Stimulated activated naive CD4-positive, alpha-beta T cell treated with Interleukin-2 at 50 U/mL for 16 hours (primary cell): ENCODE measurements around the gene ORC1.

Experiments
- DNase-seq: peaks from one replicate; lab custom pipeline; 2025; lab: John Stamatoyannopoulos, UW

ORC1 gene

DNA sequence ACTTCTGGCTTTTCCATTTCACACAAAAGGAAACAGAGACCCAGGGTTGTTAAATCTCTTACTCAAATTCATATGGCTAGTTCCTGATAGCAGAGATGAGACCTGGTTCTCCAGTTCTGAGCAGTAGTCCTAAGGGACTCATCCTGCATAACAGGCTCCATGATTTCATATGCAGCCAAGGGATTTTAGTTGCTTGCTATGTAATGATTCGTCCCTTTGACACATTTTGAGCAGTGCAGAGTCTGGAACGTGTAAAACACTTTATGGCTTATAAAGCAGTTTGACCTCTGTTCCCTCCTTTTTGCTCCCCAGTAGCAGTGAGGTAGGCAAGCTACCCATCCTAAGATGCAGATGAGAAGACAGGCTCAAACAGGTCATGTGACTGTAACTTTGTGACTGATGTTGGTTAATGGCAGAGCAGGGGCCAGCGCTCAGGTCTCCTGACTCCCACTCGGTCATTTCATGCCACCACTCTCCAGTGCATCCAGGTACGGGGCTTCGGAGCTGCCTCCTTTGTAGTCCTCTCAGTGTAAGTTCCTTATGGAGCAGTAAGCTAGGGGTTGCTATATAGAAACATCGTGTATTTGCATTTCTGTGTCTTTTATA, 62.5 kb downstream of the ORC1 start:
- no peak for DNase-seq

- no peak for DNase-seq
These were observed 66.8 kb downstream of the ORC1 start for GRCh38 chr1:52337439-52337838.

DNA sequence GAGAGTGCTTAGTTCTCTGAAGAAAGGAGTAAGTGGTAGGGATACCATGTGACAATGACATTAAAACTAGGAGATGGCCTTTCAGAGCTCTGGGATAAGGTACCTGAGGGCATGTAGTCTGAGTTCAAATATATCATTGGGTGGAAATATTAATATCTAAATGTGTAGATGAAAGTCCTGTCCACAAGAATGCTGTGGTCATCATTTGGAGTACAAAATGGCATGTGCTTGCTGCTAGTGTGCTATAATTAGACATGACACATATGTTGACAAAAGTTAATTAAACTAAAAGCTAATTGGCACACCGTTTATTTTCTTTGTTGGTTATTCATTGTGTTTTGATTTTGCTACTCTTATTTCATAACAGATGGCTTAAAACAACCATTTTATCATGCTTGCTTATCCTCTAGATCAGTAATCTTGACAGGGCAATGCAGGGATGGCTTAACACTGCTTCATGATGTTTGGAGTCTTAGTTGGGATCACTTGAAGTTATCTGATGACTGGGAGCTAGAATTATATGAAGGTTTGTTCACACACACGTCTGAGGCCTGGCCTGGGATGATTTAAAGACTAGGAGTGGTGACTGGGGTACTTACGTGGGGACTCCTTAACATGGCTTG, 69.2 kb downstream of the ORC1 start:
- no peak for DNase-seq

DNA sequence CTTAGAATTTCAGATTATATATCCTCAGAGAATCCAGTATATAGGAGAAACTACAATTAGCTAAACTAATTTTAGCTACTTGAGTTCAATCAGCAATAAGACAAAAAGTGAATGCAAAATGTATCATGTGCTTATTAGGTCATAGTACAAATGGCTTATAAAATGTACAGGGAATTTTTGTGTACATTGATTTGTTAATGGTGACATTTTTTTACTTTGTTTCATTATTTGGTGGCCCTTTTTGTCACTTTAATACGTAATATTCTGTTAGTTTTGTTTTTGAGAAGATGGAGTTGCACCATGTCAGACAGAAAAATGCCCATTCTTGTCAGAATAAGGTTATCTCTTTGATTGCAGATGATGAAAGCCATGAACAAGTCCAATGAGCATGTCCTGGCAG, 71.8 kb downstream of the ORC1 start:
- DNase-seq: no peak

DNA sequence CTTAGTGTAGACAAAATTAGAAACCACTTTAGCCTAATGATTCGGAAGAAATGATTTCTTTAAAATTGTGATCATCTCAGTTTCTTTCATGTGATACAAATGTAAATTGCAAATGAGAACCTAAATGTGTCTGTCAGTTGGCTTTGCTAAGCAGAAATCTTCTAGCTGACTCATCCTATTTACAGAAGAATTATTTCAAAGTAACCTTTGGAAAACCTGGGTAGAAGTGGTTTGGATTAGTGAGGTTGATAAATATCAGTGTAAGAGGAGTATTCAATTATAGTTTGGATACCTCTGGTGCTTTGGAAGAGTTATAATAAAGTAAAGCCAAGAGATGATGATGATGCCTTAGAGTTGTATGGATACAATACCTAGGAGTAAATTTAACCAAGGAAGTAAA, 75.6 kb downstream of the ORC1 start:
- DNase-seq: no peak

DNA sequence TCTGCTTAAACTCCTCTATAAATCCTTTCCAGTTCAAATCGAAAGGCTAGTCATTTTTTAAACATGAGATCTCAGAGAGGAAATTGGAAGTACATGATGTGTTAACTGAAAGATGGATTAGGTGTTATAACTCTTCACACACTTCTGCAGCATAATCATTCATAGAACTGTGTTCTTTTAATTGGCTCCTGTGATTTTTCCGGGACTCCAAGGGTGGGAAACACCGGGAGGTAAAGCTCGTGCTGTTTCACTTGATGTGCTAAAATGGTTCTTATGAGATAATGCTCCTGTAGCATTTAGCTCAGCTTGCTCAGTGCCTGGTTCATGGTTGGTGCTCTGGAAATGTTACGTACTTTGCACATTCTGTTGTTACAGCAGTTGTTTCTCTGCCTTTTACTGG, 78.4 kb downstream of the ORC1 start:
- no peak for DNase-seq

- no peak for DNase-seq
These were observed 80.5 kb downstream of the ORC1 start for GRCh38 chr1:52323731-52324130.
